HG03571 (cell line): ENCODE results near the gene GPX7.
"Not testable (repeated sequence)": the region's sequence is repeated elsewhere in the genome, so short reads cannot be mapped to it uniquely, and the experiment has no call there.

Experiments
- ATAC-seq: cut with Tn5 transposase; IDR thresholded peaks from one replicate; pipeline ENCODE4 v1.9.1; 2021; ENCODE audit not compliant: unreplicated experiment

The GPX7 gene

GRCh38 chr1:52601991-52602855 is at the start of gene GPX7:
Gene GPX7, plus strand, starts transcription at chr1:52602371. Its CDS starts 39 bp downstream, at chr1:52602410.
- ATAC-seq: no peak

DNA sequence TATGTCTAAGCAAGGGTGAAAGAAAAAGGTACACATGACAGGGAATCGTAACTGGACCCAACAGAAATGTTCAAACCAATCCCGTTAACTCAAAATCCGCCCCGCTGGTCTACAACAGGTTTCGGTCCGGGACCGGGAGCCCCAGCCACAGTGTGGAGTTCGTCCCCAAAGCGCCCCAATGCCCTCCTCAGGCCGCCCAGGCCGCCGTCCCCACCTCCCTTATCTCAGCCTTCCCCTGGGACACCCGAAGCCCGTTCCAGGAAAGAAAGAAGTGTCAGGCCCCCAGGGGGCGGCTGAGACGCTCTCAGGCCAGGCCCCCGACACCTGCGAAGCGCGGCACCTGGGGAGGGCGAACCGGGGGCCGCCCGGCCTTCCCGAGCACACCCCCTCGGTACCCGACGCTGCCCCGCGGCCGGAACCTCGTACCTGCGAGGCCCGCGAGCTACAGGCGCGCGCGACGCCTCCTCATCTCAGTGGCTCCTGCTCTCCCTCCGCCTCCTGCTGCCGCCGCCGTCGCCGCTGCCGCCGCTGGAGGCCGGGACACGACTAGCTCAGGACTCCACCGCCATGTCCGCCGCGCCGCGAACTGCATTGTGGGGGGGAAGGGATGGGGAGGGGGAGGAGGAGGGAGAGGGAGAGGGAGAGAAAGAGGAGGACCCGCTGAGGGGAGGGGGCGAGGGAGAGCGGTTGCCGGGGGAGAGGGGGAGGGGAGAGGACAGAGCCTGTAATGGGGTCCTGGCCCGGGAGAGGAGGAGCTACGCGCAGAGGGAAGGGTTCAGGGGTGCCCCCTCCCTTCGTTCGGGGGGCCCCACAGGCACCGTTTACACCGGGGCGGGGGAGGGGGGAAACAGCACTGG is 49.4 kb upstream of the GPX7 start, which contains the start of gene TUT4:
Gene TUT4 (minus strand): TSS at position 588 of the 857 bp plus-strand sequence. CDS start 26,812 bp downstream, outside the sequence.
- ATAC-seq: no peak

GRCh38 chr1:52553362-52554266 is 48.6 kb upstream of the GPX7 start:
- peak; percentile 53 for ATAC-seq

- ATAC-seq: no peak
Observed at GRCh38 chr1:52554267-52554640, 47.9 kb upstream of the GPX7 start.

DNA sequence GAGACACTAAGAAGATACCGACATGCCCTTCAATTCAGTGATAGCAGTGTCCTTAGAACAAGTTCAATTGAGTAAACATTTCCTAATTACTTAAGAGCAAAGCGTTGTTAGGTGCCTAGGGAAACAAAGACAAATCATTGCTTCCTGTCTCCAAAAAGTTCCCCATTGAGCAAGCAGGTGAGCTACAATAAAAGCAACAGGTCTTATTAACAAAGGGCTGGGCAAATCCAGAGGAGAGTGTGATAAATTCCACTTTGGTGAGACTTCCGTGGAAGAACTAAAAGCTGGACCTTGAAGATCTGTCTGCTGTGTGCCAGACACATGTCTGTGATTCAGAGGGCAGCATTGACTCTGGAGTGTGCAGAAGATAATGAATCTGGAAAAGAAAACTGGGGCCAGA is 47.4 kb upstream of the GPX7 start:
- ATAC-seq: no peak

GRCh38 chr1:52556641-52557360 is 45.4 kb upstream of the GPX7 start:
- no peak for ATAC-seq

DNA sequence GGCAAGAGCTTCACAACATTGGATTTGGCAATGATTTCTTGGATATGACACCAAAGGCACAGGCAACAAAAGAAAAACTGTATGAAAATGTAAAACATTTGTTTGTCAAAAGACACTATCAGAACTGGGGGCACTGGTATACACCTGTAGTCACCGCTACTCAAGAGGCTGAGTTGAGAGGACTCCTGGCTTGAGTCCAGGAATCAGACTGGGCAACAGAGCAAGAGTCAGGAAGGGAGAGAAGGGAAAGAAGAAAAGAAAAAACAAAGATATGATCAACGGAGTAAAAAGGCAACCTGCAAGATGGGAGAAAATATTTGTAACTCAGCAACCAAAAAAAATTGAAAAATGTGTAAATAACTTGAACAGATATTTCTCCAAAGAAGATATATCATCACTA is 43.2 kb upstream of the GPX7 start:
- no peak for ATAC-seq

GRCh38 chr1:52559875-52560274 is 42.3 kb upstream of the GPX7 start:
- no peak for ATAC-seq

DNA sequence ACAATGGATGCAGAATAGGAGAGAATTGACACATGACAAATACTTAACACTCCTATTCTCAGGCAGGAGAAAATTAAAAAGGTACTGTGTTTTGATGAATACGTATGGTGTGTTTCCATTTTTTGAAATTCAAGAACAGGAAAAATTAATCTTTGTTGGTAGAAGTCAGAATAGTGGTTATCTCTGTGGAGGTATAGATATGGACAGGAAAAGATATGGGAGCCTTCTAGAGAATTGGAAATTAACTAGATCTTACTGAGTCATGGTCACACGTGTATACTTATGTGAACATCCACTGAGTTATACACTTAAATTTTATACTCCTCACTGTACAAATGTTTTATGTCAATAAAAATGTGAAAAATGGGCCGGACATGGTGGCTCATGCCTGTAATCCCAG is 39.4 kb upstream of the GPX7 start:
- no peak for ATAC-seq

- no peak for ATAC-seq
Observed at GRCh38 chr1:52567943-52568342, 34.2 kb upstream of the GPX7 start.

- no peak for ATAC-seq
Observed at GRCh38 chr1:52569449-52570210, 32.5 kb upstream of the GPX7 start.

DNA sequence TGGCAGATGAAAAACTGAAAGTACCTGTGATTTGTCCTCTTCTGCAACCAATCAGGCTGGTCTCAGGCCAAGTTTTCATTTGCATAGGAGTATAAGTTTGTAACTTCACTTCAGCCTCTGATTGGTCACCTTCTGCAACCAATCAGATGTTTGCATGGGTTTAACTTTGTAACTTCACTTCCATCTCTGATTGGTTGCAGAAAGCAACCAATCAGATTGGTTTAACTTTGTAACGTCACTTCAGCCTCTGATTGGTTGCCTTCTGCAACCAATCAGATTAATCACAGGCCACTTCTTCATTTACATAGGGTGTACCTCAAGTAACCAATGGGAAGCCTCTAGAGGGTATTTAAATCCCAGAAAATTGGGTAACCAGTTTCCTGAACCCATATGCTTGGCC is 30.4 kb upstream of the GPX7 start:
- ATAC-seq: no peak

GRCh38 chr1:52572387-52572786 is 29.8 kb upstream of the GPX7 start:
- no peak for ATAC-seq

GRCh38 chr1:52574594-52574993 is 27.6 kb upstream of the GPX7 start:
- ATAC-seq: no peak

DNA sequence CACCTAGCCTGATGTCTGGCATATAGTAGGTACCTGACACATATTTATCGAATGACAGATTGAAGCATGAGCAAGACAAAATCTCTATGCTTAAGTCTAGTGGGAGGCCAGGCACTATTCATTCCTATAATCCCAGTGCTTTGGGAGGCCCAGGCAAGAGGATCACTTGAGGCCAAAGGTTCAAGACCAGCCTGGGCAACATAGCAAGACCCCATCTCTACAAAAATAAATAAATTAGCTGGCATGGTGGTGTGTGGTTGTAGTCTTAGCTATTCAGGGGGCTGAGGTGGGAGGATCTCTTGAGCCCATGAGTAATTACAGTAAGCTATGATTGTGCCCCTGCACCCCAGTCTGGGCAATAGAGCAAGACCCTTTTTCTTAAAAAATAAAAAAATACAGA is 26.1 kb upstream of the GPX7 start:
- no peak for ATAC-seq

- not testable (repeated sequence) for ATAC-seq
Observed at GRCh38 chr1:52578066-52578465, 24.1 kb upstream of the GPX7 start.

GRCh38 chr1:52579415-52579814 is 22.8 kb upstream of the GPX7 start:
- no peak for ATAC-seq

DNA sequence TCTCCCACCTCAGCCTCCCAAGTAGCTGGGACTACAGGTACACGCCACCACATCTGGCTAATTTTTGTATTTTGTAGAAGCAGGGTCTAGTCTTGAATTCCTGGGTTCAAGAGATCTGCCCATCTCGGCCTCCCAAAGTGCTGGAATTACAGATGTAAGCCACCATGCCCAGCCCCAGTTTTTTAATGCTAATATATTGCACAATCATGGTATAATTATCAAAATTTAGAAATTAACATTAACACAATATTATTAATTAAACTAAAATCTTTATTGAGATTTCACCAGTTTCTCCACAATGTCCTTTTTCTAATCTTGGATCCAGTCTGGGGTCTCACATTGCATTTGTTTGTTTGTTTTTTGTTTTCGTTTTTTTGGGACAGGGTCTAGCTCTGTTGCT is 21.9 kb upstream of the GPX7 start:
- ATAC-seq: no peak

GRCh38 chr1:52582116-52582696 is 20.0 kb upstream of the GPX7 start:
- no peak for ATAC-seq
